GM23338 (cell line): ENCODE data around the gene PIK3C2A.

ENCODE experiments used
- CREB1 ChIP-seq: fragments of 250-450 bp; sonication (Bioruptor Pico); IDR thresholded peaks from 2 replicates; pipeline ENCODE4 v1.5.0; 2020; ENCODE audit warnings: low read depth, mild to moderate bottlenecking, moderate library complexity
- CTCF ChIP-seq, 2 experiments: fragments of 200-600 bp in 1 of 2; sonication (generic) in 1 of 2; conservative IDR thresholded peaks; 2 replicates each; pipeline versions ENCODE4 v1.5.1 to v1.6.1; 2016 to 2017; ENCODE audit warnings: antibody characterized with exemption in 2 of 2, low read depth in 2 of 2, mild to moderate bottlenecking in 2 of 2, moderate library complexity in 1 of 2
- EZH2 ChIP-seq: fragments of 200-600 bp; sonication (generic); IDR thresholded peaks from one replicate; pipeline ENCODE4 v1.8.0; 2017; ENCODE audit warnings: antibody characterized with exemption, mild to moderate bottlenecking, low read depth; ENCODE audit not compliant: unreplicated experiment
- POLR2AphosphoS5 ChIP-seq: IDR thresholded peaks from 2 replicates; pipeline ENCODE4 v1.6.1; 2016; ENCODE audit warnings: antibody characterized with exemption, low read depth

DNA sequence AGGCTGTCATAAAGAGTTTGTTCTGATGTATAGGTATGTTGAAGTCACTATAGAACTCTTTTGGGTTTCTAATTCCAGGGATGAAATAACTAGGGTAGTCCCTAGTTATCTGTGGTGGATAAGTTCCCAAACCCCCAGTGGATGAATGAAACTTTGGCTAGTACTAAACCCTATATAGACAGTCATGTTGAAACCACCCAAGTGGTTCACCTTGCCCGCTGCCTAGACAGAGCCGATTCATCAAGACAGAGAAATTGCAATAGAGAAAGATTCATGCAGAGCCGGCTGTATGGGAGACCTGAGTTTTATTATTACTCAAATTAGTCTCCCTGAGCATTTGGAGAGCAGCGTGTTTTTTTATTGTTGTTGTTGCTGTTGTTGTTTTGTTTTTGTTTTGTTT, 44.9 kb upstream of the PIK3C2A start:
- no peak for TF ChIP-seq POLR2AphosphoS5
- TF ChIP-seq EZH2, result no peak
- no peak for TF ChIP-seq CTCF (conservative IDR thresholded peaks at IDR 0.05; ENCODE audit: low read depth in 2 of 2)
- TF ChIP-seq CREB1 (CRISPR knock-in tag), result no peak
